ENCODE results near the gene GRIK3.

GRIK3 gene

DNA sequence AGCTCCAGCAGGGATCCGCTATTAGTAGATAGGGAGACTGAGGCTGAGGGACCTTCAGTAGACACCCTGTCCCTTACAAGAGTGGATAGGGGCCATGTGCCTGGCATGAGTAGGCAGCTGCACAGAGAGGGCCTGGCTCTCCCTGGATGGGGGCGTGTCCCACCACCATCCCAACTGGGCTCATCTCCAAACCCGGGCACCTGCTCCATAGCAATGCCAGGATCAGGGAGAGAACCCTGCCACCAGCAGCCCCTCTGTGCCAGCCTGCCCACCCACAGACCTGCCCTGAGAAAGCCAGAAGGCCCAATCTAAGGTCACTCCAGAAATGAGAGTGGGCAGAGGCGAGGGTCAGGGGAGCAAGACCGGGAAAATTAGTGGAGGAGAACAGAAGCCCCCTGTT is 121.3 kb downstream of the GRIK3 start:
- Histone ChIP-seq H3K79me2 (ENCODE audit: insufficient read depth, low read length) (no peaks in the 10 kb centered on the region), H2AFZ (ENCODE audit: low read length) (no peak overlapping the region)
- TF ChIP-seq EZH2phosphoT487 (IDR thresholded peaks at IDR 0.05; ENCODE audit: borderline replicate concordance), result no peak
- TF ChIP-seq CTCF (conservative IDR thresholded peaks at IDR 0.05; ENCODE audit: low read length), result no peak

DNA sequence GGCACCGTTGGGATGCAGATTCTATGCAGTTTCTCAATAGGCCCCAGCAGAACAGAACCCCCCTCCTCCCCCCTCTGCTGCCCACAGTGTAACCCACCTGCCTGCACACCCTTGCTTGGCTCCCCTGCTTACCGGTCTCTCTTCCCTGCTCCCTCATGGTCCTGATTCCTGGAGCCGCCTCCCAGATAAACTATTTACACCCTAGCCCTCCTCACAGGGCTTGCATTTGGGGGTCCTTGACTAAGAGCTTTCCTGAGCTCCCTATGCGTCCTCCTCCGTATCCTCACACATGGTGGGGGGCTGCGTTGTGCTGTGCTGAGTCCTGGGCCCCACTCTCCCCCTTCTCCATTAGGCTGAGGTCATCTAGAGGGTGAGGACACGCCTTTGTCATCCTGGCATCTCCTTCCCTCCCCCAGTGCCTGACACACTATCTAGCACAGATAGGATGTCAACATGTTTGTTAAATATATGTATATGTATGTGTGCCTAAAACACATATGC is 121.9 kb downstream of the GRIK3 start:
- Histone ChIP-seq H4K20me1 (ENCODE audit: insufficient read depth, low read length, poor library complexity, severe bottlenecking) (no peaks in the 10 kb centered on the region), H3K4me3 (ENCODE audit: low read length, poor library complexity, severe bottlenecking) (no peak overlapping the region), H3F3A (ENCODE audit: low read depth) (no peaks in the 10 kb centered on the region), H3K9me3 (ENCODE audit: insufficient read depth, low read depth, low read length) (no peaks in the 10 kb centered on the region), H2AFZ (ENCODE audit: low read length) (no peak overlapping the region), H3K27me3 (ENCODE audit: insufficient read depth, low read length, poor library complexity, severe bottlenecking) (no peaks in the 10 kb centered on the region), H3K9ac (ENCODE audit: low read depth, low read length, poor library complexity, severe bottlenecking) (no peak overlapping the region), H3K4me1 (ENCODE audit: insufficient read depth, low read length, poor library complexity, severe bottlenecking) (no peaks in the 10 kb centered on the region), H3K4me2 (ENCODE audit: low read depth, low read length, poor library complexity, severe bottlenecking) (no peak overlapping the region), H3K9me2 (replicated peaks; ENCODE audit: low read depth, low read length) (no peaks in the 10 kb centered on the region), H3K36me3 (ENCODE audit: insufficient read depth, low read length) (no peaks in the 10 kb centered on the region), H3K79me2 (ENCODE audit: insufficient read depth, low read length) (no peaks in the 10 kb centered on the region)
- TF ChIP-seq CTCF (conservative IDR thresholded peaks at IDR 0.05; ENCODE audit: low read length) (no peak), EZH2phosphoT487 (IDR thresholded peaks at IDR 0.05; ENCODE audit: borderline replicate concordance) (no peak)

More for the DNA sequence above, 121.3 kb downstream of the GRIK3 start:
- Histone ChIP-seq H3K9ac (ENCODE audit: low read depth, low read length, poor library complexity, severe bottlenecking) (no peak overlapping the region), H4K20me1 (ENCODE audit: insufficient read depth, low read length, poor library complexity, severe bottlenecking) (no peaks in the 10 kb centered on the region), H3F3A (ENCODE audit: low read depth) (no peaks in the 10 kb centered on the region), H3K36me3 (ENCODE audit: insufficient read depth, low read length) (no peaks in the 10 kb centered on the region), H3K4me3 (ENCODE audit: low read length, poor library complexity, severe bottlenecking) (no peak overlapping the region), H3K4me2 (ENCODE audit: low read depth, low read length, poor library complexity, severe bottlenecking) (no peak overlapping the region), H3K9me3 (ENCODE audit: insufficient read depth, low read depth, low read length) (no peaks in the 10 kb centered on the region), H3K27me3 (ENCODE audit: insufficient read depth, low read length, poor library complexity, severe bottlenecking) (no peaks in the 10 kb centered on the region), H3K9me2 (replicated peaks; ENCODE audit: low read depth, low read length) (no peaks in the 10 kb centered on the region), H3K4me1 (ENCODE audit: insufficient read depth, low read length, poor library complexity, severe bottlenecking) (no peaks in the 10 kb centered on the region)

DNA sequence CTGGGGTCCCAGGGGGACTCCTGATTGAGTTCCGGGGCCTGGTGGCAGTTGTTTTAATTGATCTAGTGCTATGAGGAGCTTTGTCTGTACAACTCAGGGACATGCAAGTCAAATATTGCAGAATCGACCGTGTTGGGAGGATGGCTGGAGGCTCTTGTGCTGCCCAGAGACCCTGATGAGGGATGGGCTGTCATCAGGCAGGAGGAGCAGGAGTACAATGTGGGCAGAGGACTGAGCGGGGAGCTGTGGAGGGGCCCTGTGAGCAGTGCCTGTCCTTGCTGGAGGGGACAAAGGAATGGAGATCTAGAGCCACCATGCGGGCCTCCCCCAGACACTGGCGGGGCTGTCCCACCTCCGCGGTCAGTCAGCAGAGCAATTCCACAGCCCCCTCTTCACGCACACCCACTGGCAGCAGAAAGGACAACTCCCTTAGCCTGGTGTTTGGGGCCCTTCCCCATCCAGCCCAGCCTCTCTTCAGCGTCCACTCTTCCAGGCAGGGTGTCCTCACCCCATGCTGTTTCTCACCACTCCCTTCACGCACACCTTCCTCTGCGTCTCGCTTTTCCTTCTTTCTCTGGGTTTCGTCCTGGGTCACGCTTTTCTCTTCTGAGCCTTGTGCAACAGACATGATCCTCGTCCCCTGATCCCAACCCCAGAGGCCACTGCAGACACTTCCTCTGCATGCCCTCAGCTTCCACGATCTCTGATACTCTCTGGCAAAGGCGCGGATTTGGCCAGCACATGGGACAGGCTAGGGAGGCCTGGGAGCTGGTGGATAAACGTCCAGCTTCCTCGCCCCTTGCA is 122.6 kb downstream of the GRIK3 start:
- H3K9ac ChIP-seq (ENCODE audit: low read depth, low read length, poor library complexity, severe bottlenecking), result no peak overlapping the region
- no peaks in the 10 kb centered on the region for H3K9me2 ChIP-seq (replicated peaks; ENCODE audit: low read depth, low read length)
- H3K4me3 ChIP-seq (ENCODE audit: low read length, poor library complexity, severe bottlenecking), result no peak overlapping the region
- no peaks in the 10 kb centered on the region for H3K79me2 ChIP-seq (ENCODE audit: insufficient read depth, low read length)
- no peaks in the 10 kb centered on the region for H4K20me1 ChIP-seq (ENCODE audit: insufficient read depth, low read length, poor library complexity, severe bottlenecking)
- no peak overlapping the region for H3K4me2 ChIP-seq (ENCODE audit: low read depth, low read length, poor library complexity, severe bottlenecking)
- no peaks in the 10 kb centered on the region for H3K9me3 ChIP-seq (ENCODE audit: insufficient read depth, low read depth, low read length)
- no peaks in the 10 kb centered on the region for H3K36me3 ChIP-seq (ENCODE audit: insufficient read depth, low read length)
- H3F3A ChIP-seq (ENCODE audit: low read depth), result no peaks in the 10 kb centered on the region
- TF ChIP-seq EZH2phosphoT487 (IDR thresholded peaks at IDR 0.05; ENCODE audit: borderline replicate concordance), result no peak
- no peak for TF ChIP-seq CTCF (conservative IDR thresholded peaks at IDR 0.05; ENCODE audit: low read length)
- no peak overlapping the region for H2AFZ ChIP-seq (ENCODE audit: low read length)
- H3K4me1 ChIP-seq (ENCODE audit: insufficient read depth, low read length, poor library complexity, severe bottlenecking), result no peaks in the 10 kb centered on the region
- H3K27me3 ChIP-seq (ENCODE audit: insufficient read depth, low read length, poor library complexity, severe bottlenecking), result no peaks in the 10 kb centered on the region

Data from Loucy (cell line).